Activated T-cell treated with anti-CD3 and anti-CD28 coated beads for 24 hours (primary cell): ENCODE results near the gene KIF26B.
"Not testable (repeated sequence)": the region's sequence is repeated elsewhere in the genome, so short reads cannot be mapped to it uniquely, and the experiment has no call there.

Experiments
- DNase-seq: peaks from one replicate; pipeline ENCODE4 v3.0.0-alpha.2; 2020; ENCODE audit warnings: low read depth

Gene KIF26B

DNA sequence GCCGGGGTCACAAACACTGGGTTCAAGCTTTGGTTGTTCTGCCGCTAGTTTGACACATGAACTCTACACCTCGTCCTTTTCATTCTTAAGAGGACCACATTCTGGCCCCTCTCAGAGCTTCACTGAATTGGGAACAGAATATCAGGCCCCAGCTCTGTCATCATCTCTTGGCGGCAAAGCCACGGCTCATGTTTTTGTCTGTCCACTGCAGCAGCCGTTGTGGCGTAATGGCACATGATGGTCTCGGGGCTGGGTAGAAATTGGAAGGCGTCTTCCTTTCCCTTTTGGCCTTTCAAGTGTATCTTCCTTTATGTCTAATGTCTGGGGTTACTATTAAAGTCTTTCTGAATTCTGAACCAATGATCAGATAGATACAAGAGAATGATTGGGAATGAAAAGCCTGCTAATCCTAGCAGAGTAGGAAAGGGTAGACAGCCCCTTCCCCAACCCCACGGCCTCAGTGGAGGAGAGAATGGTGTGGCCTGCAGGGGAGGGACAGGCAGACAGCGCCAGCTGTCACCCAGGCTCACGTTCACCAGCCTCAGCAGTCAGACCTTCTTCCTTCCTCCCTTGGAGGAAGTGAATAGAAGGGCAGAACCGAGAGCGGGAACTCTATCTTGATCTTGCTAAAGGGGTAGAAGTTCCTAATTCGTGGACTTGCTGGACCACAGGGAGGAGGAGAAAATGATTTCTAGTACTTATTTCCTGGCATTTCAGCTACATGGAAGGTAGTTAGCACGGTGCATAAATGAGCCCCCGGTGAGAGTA, 498.1 kb downstream of the KIF26B start:
- DNase-seq, result no peak

DNA sequence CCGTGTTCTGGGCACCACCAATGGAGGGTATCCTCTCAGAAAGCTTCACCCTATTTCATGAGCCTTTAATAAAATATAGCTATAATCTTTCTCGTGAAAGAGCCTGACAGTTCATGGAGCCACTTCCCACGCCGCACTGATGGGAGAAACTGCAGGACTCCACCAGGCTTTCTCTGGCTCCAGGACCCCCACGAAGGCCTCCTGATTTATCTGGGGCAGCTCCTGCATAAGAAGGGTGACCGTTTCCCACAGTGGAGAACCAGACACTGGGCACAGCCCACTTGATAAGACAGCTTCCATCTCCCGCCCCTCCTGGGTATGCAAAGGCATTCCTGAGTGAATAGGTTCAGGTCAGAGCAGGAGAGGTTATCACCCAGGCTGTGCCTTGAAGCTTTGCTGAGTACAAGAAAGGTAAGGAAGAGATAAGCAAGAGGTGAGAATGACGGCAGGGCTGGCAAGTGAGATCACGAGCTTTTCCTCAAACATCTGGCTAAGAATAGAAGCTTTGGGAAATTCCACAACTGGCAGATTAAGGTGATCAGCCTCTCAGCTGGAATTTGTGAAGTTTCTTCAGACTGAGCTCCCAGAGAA, 499.8 kb downstream of the KIF26B start:
- no peak for DNase-seq

DNA sequence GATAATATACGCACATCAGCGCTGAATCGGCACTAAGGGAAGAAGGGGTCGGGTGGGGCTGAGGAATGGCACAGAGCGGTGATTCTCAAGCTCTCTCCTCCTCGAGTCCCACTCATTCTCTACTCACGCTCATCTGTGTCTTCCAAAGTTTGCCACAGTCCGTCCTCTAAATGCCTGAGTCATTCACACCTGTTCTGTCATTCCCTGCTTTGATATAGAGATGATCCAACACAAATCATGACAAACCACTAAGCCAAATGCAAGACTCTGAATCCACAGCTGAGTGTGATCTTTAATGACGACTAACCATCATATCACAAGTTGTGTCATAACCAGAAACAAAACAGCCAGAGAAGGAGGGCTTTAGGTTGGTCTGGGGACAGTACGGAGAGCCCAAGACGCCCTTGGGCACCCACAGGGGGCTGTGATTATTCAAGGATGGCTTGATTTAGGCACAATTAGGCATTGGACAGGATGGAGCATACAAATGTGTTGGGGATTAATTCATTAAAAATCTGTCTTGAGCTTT, 501.5 kb downstream of the KIF26B start:
- DNase-seq, result no peak

DNA sequence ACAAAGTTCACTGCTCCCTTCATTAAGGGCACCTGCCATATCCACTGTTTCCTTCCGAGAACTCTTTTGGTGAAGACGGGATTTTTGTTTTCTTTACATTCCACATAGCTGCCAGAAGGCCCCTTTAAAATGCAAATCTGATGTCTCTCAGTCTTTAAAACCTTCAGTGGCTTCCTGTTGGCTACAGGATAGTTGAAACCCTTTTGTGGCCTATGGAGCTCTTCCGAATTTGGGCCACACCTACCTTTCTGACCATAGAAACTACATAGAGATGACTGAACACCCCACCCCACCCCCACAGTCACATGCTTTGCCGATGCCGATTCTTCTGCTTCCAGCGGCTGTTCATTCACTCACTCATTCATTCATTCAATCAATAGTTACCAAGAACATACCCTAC, 502.6 kb downstream of the KIF26B start:
- DNase-seq, result no peak

DNA sequence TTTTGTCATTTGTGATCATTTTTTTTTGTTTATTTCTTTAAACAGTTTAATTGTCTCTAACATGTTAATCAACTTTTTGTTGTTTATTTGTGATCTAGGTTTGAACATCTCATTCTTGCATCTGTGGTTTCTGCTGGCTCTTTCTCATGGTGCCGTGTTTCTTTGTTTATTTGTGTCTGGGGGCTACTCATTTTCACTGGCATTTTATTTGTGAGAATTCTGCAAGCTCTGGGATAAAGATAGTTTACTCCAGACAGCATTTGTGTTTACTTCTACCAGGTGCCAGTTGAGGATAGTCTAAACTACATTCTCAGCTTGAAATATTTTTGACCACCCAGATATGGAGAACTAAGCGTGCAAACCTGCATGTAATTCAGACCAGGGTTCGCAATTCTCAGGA, 508.6 kb downstream of the KIF26B start:
- no peak for DNase-seq

DNA sequence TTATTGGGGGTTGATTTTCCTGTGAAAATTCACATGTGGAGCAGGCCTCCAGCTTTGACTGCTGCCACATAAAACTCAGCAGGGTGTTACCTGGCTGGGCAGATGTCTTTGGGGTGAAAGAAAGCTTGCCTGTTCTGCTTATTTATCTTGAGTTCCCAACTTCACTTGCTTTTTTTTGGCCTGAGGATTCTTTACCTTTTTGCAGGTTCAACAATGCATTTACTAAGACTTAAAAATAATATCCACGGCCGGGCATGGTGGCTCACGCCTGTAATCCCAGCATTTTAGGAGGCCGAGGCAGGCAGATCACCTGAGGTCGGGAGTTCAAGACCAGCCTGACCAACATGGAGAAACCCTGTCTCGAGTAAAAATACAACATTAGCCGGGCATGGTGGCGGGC, 509.1 kb downstream of the KIF26B start:
- no peak for DNase-seq

DNA sequence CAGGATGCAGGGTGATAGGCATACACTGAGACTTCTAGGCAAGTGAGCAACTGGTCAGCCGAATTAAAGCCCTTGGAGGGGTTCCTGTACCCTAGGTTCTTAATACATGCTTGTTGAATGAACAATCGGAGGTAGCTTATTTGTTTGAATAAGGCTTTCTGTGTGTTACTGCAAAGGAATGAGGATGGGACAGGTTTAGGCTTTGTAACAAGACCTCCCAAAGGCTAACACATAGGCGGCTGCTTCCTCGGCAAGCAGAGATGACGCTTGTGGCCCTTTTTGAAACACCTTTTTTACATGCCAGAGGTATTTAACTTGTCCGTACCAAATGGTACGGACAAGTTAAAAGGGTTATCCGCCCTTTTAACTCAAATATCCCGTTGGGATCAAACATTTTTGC, 511.6 kb downstream of the KIF26B start:
- no peak for DNase-seq

DNA sequence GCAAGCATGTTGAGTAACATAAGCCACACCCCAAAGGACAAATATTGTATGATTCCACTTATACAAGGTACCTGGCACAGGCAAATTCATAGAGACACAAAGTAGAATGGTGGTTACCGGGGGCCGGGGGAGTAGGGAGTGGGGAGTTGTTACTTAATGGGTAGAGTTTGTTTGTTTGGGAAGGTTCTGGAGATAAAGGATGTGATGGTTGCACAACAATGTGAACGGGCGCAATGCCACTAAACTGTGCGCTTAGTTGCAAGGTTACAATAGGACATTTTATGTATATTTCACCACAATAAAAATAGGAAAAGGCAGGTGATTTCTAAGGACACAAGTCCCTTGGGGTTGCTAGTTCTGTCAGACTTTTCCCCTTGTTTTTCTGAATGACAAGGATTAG, 516.6 kb downstream of the KIF26B start:
- no peak for DNase-seq

DNA sequence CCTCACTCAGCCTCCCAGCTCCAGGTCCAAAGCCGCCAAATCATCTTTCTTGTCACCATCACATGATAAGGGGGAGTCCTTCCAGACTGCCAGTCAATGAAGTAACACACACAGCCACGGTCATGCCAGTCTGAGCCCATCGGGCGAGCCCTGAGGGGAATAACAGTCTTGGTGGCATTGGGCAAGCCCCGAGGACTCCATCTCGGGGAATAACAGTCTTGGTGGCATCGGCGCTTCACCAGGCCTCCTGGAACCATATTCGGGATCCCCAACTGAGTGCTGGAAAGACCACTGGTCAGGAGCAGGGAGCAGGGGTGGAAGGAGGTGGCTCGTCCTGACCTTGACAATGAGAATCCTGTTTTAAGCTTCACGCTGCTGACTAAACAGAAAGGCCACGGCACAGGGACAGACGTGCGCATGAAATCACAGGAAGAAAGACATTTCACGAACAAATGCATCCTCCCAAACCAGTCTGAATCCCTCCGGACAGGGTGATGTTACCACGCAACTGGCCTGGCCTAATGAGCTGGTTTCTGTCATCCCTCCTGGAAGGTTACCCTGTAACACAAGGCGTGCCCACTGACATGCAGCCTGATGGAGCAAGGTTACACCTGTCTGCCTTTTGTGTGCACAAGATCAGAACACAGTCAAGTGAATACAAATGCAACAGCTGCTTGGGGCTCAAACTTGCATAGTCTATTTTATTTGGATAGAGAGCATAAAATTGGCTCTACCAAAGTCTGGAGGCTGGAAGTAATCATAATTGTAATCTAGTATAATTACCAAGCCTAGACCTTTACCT, 517.4 kb downstream of the KIF26B start:
- no peak for DNase-seq

DNA sequence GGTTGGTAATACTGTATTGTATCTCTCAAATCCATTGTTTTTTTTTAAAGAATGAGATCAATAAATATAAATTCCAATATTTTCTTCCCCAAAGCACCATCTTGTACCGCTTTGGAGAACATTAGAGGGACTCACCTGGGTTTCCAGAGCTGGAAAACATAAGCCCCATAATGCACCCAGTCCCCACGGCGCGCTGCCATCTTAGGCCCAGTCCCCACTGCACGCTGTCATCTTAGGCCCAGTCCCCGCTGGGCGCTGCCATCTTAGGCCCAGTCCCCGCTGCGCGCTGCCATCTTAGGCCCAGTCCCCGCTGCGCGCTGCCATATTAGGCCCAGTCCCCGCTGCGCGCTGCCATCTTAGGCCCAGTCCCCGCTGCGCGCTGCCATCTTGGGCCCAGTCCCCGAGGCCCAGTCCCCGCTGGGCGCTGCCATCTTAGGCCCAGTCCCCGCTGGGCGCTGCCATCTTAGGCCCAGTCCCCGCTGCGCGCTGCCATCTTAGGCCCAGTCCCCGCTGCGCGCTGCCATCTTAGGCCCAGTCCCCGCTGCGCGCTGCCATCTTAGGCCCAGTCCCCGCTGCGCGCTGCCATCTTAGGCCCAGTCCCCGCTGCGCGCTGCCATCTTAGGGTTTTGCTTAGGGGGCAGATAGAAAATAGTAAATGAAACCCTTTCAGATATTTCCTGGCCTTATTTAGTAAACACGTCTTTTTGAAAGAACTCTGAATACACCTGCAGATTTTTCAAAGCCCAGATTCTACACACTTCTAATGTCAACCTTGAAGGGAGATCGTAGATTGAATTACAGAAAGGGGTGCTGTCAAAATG, 518.3 kb downstream of the KIF26B start:
- DNase-seq, result not testable (repeated sequence)

DNA sequence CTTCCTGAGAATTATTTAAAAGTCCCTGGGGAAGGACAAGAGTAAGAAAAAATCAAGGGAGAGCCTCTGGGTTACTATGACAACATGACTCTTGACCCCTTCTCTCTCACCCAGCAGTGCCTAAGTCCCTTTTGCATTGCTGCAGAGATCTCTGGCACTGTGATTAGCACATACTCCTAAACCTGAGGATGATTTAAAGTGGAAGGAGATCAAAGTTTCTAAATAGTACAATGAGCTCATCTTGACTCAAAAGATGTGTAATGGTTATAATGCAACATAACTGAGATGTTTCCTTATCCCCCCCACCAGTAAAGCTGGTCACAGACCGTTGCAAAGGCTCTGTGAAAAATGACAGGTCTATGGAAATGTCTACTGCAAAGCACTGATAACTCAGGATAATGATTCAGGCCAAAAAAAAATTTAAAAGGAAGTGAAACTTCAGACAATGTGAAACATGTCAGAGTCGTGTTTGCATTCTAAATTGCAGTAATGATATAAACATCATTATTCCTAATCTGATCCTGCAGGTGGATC, 519.2 kb downstream of the KIF26B start:
- DNase-seq, result no peak

DNA sequence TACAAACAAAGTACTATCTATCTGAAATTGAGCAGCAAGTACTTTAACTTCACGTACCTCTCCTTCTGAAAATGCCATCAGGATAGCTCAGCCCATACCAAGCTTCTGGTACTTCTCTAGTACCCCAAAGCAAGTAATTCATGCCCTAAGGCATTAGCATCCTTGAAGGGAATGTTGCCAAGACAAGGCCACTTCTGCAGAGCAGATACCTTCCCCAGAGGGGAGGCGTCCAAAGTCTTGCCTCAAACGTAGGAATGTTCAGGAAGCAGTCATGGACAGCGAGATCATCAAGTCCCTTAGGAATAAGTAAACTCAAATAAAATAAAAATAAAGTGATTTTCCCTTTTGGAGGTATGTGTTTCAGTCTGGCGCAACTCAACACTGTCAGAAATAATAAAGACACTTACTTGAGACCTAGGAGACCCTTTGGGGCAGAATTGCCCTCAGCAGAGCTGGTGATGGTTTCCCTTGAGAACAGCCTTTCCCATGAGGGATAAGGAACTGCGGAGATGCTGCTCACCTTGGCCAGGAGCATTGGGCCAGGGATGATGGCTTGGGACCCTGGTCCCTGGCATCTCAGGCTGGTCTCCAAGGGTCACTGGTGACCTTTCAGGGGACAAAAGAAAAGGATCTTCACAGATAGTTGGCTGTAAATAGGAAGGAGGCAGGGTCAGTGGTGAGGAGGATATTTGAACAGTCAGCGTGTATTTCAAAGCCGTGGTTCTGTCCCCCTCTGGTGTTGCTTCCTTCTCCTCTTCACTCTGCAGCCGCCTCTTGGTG, 522.9 kb downstream of the KIF26B start:
- DNase-seq, result no peak

DNA sequence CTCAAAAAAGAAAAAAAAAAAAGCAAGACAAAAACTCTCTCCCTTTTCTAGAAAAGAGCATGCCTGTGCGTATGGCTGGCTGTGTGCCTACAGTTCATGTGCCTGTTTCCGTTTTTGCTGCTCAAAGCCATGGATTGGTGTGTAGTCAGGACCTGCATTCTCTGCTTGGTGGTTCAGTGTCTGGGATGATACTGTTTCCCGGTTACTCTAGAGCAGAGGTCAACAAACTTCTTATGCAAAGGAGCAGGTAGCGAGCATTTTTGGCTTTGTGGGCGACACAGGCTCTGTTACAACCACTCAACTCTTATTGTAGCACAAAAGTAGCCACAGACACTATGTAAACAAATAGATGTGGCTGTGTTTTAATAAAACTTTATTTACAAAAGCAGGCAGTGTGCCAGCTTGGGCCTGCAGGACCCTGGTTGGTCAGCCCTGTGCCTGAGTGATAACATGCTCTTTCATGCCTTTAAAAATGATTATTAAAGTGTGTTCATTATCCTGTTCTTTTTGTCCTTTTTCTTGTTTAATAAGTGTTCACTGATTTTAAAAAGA, 524.2 kb downstream of the KIF26B start:
- DNase-seq, result no peak

DNA sequence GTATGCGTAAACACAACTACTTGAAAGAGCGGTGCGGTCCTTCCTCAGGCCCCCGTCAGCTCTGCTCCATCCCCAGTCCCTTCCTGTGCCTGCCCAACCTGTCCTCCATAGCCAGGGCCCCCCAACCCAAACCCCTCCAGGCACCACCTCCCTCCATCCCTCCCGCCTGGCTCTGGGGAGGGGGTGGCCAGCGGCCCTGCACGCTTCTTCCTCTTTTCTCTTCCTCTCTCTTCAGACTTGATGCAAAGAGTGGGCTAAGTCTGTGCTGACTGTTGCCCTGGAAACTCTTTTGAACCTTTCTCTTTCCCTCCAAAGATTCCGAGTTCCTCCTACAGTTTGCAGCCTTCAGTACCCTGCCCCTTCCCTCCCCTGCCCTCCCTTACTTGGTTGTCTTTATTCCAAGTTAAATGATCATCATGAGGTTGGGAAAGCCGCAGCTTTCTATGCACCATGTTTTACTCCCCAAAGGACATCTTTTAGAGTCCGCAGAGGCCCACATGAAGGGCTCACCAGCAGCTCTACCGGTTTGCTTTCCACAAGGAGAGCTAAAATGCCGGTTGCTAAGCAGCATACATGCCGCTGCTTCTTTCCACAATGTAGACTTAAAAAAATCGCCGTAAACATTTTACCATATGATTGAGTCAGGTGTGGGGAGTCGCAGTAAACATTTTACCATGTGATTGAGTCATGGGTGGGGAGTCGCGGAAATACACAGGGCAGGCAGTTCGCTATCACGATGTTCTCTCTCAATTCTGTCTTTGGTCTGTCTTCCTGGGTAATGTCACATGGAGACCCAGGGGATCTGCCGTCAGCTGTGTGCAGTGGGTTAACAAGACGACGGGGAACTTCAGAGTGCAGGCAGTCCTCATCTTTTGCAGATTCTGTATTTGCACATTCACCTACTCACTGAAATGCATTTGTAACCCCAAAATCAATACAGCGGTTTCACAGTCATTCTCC, 525.3 kb downstream of the KIF26B start:
- DNase-seq, result no peak

DNA sequence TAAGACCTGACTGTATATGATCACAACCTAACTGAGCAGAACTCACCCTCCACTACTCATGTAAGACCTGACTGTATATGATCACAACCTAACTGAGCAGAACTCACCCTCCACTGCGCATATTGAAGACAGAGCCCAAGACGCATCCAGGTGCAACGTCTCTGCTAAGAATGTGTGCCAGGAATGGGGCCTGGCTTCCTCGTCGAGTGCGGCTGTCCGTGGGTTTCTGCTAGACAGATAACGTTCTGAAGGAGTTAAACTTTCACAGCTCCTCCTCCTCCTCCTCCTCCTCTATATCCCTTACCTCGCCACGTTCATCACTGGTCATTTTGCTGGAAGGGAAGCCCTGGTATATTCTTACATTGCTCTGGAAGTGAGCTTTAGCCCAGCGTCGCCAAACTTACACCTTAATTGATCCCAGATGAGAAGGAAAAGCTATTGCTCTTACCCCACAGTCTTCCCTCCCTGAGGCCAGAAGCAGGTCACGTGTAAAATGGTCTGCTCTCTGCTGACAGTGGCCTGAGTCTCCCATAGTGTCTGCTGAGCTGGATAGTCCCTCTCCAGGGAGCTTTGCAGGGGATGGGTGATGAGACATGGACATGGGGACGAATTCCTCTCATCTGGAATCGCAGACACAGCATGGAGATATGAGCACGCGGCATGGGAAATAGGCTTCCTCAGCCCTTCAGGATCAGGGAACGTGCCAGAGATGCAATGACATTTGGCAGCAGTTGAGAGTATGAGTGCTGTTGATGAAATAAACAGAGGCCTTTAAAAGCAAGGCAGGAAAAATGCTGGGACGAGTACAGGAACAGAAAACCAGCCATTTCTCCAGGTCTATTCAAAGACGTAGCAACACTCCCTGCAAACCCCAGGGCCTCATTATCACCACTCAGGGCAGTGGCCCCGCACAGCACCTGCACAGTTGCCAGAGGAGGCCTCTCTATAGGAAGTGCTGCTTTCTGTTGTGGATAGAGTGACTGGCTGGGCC, 528.1 kb downstream of the KIF26B start:
- no peak for DNase-seq

DNA sequence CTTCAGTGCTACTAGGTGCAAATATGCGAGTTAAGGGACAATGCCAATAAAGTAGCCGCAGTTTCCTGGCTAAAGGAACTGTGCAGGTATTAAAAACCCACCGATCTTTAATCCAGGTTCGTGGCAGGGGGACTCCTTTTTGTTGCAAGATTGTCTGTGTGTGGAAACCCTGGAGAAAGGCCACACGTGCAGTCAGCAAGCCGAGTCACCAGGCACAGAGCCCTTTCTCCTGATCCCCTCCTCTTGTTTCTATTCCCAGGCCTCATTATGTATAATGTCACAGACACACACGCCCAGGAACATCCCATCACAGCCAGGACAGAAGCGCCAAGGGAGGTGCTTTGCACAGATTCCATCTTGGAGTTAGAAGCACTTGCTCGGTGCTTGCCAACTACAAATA, 528.9 kb downstream of the KIF26B start:
- DNase-seq, result no peak

DNA sequence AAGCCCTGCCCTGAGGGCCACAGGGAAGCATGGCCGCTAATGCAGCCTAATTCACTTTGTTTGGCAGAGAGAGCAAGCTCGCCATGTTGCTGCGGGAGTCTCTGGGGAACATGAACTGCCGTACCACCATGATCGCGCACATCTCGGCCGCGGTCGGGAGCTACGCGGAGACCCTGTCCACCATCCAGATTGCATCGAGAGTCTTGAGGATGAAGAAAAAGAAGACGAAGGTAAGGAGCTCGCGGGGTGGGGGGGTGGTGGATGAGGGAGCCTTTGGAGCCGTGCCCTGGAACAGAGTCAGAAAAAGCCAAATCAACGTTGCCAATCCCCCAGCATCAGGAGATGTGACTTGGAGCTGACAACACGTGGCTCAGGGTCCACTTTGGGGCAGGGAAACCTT, 529.4 kb downstream of the KIF26B start:
- DNase-seq, result no peak

DNA sequence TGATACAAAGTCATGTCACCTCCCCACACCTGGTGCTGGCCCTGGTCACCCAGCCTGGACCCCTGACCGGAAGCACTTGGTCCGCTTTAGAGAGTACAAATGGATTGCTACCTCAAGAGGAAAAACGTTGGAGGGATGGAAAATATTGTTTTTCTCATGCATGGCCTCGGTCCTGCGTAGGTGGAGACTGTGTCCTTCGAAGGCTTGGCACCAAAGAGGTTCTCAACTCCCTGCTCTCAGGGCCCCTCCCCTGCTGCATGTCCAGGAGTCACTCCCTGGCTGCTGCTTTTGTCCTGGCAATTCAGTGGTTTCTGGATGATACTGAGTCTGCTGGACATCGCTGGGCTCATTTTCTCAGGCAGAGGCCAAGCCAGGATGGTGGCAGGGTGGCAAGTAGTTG, 529.8 kb downstream of the KIF26B start:
- DNase-seq, result no peak
